ENCODE data around the gene FAM200B. TPM values are rescaled to one million over a fixed set of nuclear protein-coding genes. Genes with fewer than 3 reads are reported as not detected.

The FAM200B gene
- total RNA-seq, 1 experiment from 2014 or later, result 58.6 TPM

GRCh38 chr4:15736514-15737050 lies 55.0 kb downstream of the FAM200B start:
- no peak for DNase-seq (ENCODE audit: low read depth)

GRCh38 chr4:15737255-15737654 lies 55.6 kb downstream of the FAM200B start:
- no peak for DNase-seq (ENCODE audit: low read depth)

- DNase-seq (ENCODE audit: low read depth), result no peak
Observed at GRCh38 chr4:15738877-15739276, 57.2 kb downstream of the FAM200B start.

Other genes with a start within 250 kb of the FAM200B start
- gene CC2D2A, start 211.9 kb upstream of the FAM200B start, total RNA-seq (2014; rRNA removed; shearing (Covaris generic)), result 17.7 and 21.1 TPM in 2 replicates
- gene FBXL5, start 26.5 kb upstream of the FAM200B start, total RNA-seq (2014; rRNA removed; shearing (Covaris generic)), result 88.7 and 89.0 TPM in 2 replicates
- 15.3 and 21.2 TPM in 2 replicates for gene BST1, start 21.2 kb downstream of the FAM200B start, total RNA-seq (2014; rRNA removed; shearing (Covaris generic))
- 0.10 and 0.12 TPM in 2 replicates for gene CD38, start 96.5 kb downstream of the FAM200B start, total RNA-seq (2014; rRNA removed; shearing (Covaris generic))

Measured in RPMI7951 (cell line).